ENCODE results near the gene DLGAP1.

DNA sequence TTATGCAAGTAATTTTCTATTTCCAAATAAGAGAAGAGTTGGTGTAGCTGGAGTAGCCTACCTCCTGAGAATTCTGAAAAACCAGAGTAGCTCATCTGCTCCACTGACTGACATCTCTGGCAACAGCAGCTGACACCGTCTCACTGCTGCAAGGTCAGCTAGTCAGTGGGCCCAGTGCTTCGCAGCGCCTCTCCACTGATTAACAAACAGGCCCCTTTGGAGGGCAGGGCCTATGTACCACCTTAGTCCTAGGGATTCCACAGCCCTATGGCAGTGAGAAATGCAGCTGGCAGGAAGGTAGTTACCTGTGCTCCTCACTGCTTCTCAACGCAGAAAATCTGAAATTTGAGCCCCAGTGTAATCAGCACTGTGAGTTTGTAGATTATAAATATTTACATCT is 97.5 kb downstream of the DLGAP1 start:
- TF ChIP-seq RFX5 (IDR thresholded peaks at IDR 0.05; ENCODE audit: low read depth, low read length) = no peak
- no peak for TF ChIP-seq SMAD3 (CRISPR knock-in tag; IDR thresholded peaks at IDR 0.05)
- no peak for TF ChIP-seq ZNF556 (CRISPR knock-in tag; IDR thresholded peaks at IDR 0.05; ENCODE audit: borderline replicate concordance)
- no peak for TF ChIP-seq KAT8 (CRISPR knock-in tag; IDR thresholded peaks at IDR 0.05)
- TF ChIP-seq HNRNPK (IDR thresholded peaks at IDR 0.05; ENCODE audit: low read depth, low read length, poor library complexity, severe bottlenecking) = no peak
- TF ChIP-seq, protein P1, sequence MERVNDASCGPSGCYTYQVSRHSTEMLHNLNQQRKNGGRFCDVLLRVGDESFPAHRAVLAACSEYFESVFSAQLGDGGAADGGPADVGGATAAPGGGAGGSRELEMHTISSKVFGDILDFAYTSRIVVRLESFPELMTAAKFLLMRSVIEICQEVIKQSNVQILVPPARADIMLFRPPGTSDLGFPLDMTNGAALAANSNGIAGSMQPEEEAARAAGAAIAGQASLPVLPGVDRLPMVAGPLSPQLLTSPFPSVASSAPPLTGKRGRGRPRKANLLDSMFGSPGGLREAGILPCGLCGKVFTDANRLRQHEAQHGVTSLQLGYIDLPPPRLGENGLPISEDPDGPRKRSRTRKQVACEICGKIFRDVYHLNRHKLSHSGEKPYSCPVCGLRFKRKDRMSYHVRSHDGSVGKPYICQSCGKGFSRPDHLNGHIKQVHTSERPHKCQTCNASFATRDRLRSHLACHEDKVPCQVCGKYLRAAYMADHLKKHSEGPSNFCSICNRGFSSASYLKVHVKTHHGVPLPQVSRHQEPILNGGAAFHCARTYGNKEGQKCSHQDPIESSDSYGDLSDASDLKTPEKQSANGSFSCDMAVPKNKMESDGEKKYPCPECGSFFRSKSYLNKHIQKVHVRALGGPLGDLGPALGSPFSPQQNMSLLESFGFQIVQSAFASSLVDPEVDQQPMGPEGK (CRISPR knock-in tag; IDR thresholded peaks at IDR 0.05) = no peak
- TF ChIP-seq EP300 (IDR thresholded peaks at IDR 0.05; ENCODE audit: low read depth in 2 of 2, low read length in 2 of 2) = no peak
- no peak for TF ChIP-seq EP300 (CRISPR knock-in tag; IDR thresholded peaks at IDR 0.05; ENCODE audit: borderline replicate concordance)
- TF ChIP-seq RFX1 (IDR thresholded peaks at IDR 0.05) = no peak
- no peak for TF ChIP-seq KDM5B (CRISPR knock-in tag; IDR thresholded peaks at IDR 0.05; ENCODE audit: borderline replicate concordance)
- no peak for TF ChIP-seq RFXANK (CRISPR knock-in tag; IDR thresholded peaks at IDR 0.05)
- TF ChIP-seq, protein P2, sequence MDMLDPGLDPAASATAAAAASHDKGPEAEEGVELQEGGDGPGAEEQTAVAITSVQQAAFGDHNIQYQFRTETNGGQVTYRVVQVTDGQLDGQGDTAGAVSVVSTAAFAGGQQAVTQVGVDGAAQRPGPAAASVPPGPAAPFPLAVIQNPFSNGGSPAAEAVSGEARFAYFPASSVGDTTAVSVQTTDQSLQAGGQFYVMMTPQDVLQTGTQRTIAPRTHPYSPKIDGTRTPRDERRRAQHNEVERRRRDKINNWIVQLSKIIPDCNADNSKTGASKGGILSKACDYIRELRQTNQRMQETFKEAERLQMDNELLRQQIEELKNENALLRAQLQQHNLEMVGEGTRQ (IDR thresholded peaks at IDR 0.05; ENCODE audit: low read depth, low read length) = no peak
- TF ChIP-seq, protein P2 (CRISPR knock-in tag; IDR thresholded peaks at IDR 0.05; ENCODE audit: borderline replicate concordance) = no peak
- TF ChIP-seq POLR2A (IDR thresholded peaks at IDR 0.05; ENCODE audit: insufficient read depth in 1 of 2, low read depth in 2 of 2, low read length in 2 of 2) = no peak

Data from HepG2 (cell line).